HEK293 (cell line): ENCODE measurements around the gene TSPOAP1.

ENCODE experiments used
- CTCF ChIA-PET: fragments of 350-600 bp; formaldehyde crosslinking; extraction: SDS; loops from one replicate; lab custom pipeline; 2021; ENCODE audit warnings: antibody characterized with exemption; lab: Yijun Ruan, JAX
- POLR2A ChIA-PET: fragments of 300-600 bp; formaldehyde crosslinking; extraction: SDS; loops from one replicate; lab custom pipeline; 2020; ENCODE audit warnings: antibody characterized with exemption, inconsistent platforms; lab: Yijun Ruan, JAX
- H3K27ac ChIP-seq: fragments of 200-500 bp; sonication (Bioruptor generic); 2 replicates; pipeline ENCODE4 v1.5.1; 2014; ENCODE audit warnings: low read depth, low read length, control low read depth, inconsistent platforms; ENCODE audit errors: extremely low read depth
- H3K36me3 ChIP-seq, 2 experiments: fragments of 200-500 bp in 1 of 2; sonication (Bioruptor generic) in 1 of 2; 1 replicate in 1 of 2; 2 replicates in 1 of 2; pipeline ENCODE4 v1.5.1; 2014 to 2017; ENCODE audit warnings: inconsistent platforms in 2 of 2, low read length in 2 of 2; ENCODE audit not compliant: control insufficient read depth in 2 of 2, insufficient read depth in 1 of 2
- H3K4me1 ChIP-seq: fragments of 200-500 bp; sonication (Bioruptor generic); 2 replicates; pipeline ENCODE4 v1.5.1; 2014; ENCODE audit warnings: mild to moderate bottlenecking, low read length, inconsistent platforms; ENCODE audit not compliant: control insufficient read depth, insufficient read depth
- H3K4me3 ChIP-seq: 2 replicates; pipeline ENCODE4 v1.5.1; 2011; ENCODE audit warnings: low read depth, mild to moderate bottlenecking, control low read depth, low read length, moderate library complexity
- H3K9me3 ChIP-seq: fragments of 200-500 bp; sonication (Bioruptor generic); 2 replicates; pipeline ENCODE4 v1.5.1; 2014; ENCODE audit warnings: low read depth, low read length, inconsistent platforms; ENCODE audit not compliant: control insufficient read depth, insufficient read depth
- BCL11A ChIP-seq: fragments of 450-650 bp; formaldehyde crosslinking; IDR thresholded peaks from 2 replicates; pipeline ENCODE4 v1.5.1; 2016; ENCODE audit warnings: low read depth, missing biosample characterization, missing genetic modification characterization
- EGR2 ChIP-seq: fragments of 450-650 bp; formaldehyde crosslinking; IDR thresholded peaks from 2 replicates; pipeline ENCODE4 v1.5.1; 2016; ENCODE audit warnings: low read depth, missing biosample characterization, missing genetic modification characterization
- MEIS1 ChIP-seq: sonication (generic); formaldehyde crosslinking; IDR thresholded peaks from 2 replicates; pipeline ENCODE4 v1.8.1; 2022; ENCODE audit warnings: missing genetic modification reagents, mild to moderate bottlenecking, borderline replicate concordance
- SP3 ChIP-seq: fragments of 450-650 bp; formaldehyde crosslinking; IDR thresholded peaks from 2 replicates; pipeline ENCODE4 v1.5.1; 2016; ENCODE audit warnings: missing biosample characterization, missing genetic modification characterization
- ZFP3 ChIP-seq: fragments of 450-650 bp; formaldehyde crosslinking; IDR thresholded peaks from 2 replicates; pipeline ENCODE4 v1.5.1; 2016; ENCODE audit warnings: low read depth, missing biosample characterization, missing genetic modification characterization
- ZFP41 ChIP-seq: fragments of 450-650 bp; formaldehyde crosslinking; IDR thresholded peaks from 2 replicates; pipeline ENCODE4 v1.5.1; 2016; ENCODE audit warnings: missing biosample characterization, missing genetic modification characterization, borderline replicate concordance
- ZNF133 ChIP-seq: fragments of 450-650 bp; formaldehyde crosslinking; IDR thresholded peaks from 2 replicates; pipeline ENCODE4 v1.5.1; 2016; ENCODE audit warnings: missing biosample characterization, missing genetic modification characterization
- ZNF146 ChIP-seq: fragments of 450-650 bp; formaldehyde crosslinking; IDR thresholded peaks from 2 replicates; pipeline ENCODE4 v1.5.1; 2016; ENCODE audit warnings: missing biosample characterization, missing genetic modification characterization
- ZNF16 ChIP-seq: fragments of 450-650 bp; formaldehyde crosslinking; IDR thresholded peaks from 2 replicates; pipeline ENCODE4 v1.5.1; 2016; ENCODE audit warnings: low read depth, missing biosample characterization, missing genetic modification characterization
- ZNF184 ChIP-seq: fragments of 450-650 bp; IDR thresholded peaks from 2 replicates; pipeline ENCODE4 v1.5.1; 2018; ENCODE audit warnings: missing biosample characterization, mild to moderate bottlenecking, missing genetic modification characterization
- ZNF211 ChIP-seq: fragments of 450-650 bp; formaldehyde crosslinking; IDR thresholded peaks from 2 replicates; pipeline ENCODE4 v1.5.1; 2016; ENCODE audit warnings: low read depth, missing biosample characterization, missing genetic modification characterization
- ZNF416 ChIP-seq: fragments of 450-650 bp; formaldehyde crosslinking; IDR thresholded peaks from 2 replicates; pipeline ENCODE4 v1.5.1; 2016; ENCODE audit warnings: missing biosample characterization, missing genetic modification characterization
- ZNF521 ChIP-seq: fragments of 450-650 bp; formaldehyde crosslinking; IDR thresholded peaks from 2 replicates; pipeline ENCODE4 v1.5.1; 2017; ENCODE audit warnings: missing biosample characterization, mild to moderate bottlenecking, missing genetic modification characterization
- ZNF585B ChIP-seq: fragments of 450-650 bp; formaldehyde crosslinking; IDR thresholded peaks from 2 replicates; pipeline ENCODE4 v1.5.1; 2016; ENCODE audit warnings: missing biosample characterization, missing genetic modification characterization
- ZNF610 ChIP-seq: fragments of 450-650 bp; formaldehyde crosslinking; IDR thresholded peaks from 2 replicates; pipeline ENCODE4 v1.5.1; 2016; ENCODE audit warnings: missing biosample characterization, missing genetic modification characterization, borderline replicate concordance
- ZNF707 ChIP-seq: fragments of 450-650 bp; formaldehyde crosslinking; IDR thresholded peaks from 2 replicates; pipeline ENCODE4 v1.5.1; 2016; ENCODE audit warnings: missing biosample characterization, missing genetic modification characterization
- TF ChIP-seq, protein P1 (sequence below): fragments of 450-650 bp; formaldehyde crosslinking; IDR thresholded peaks from 2 replicates; pipeline ENCODE4 v1.5.1; 2016; ENCODE audit warnings: missing biosample characterization, missing genetic modification characterization
- TF ChIP-seq, protein P2 (sequence below): fragments of 450-650 bp; formaldehyde crosslinking; IDR thresholded peaks from 2 replicates; pipeline ENCODE4 v1.5.1; 2017; ENCODE audit warnings: missing biosample characterization, missing genetic modification characterization
- TF ChIP-seq, protein P3 (sequence below): fragments of 450-650 bp; formaldehyde crosslinking; conservative IDR thresholded peaks from 2 replicates; pipeline ENCODE4 v1.5.1; 2016; ENCODE audit warnings: low read depth, missing biosample characterization, missing genetic modification characterization
- TF ChIP-seq, protein P4 (sequence below): IDR thresholded peaks from 2 replicates; pipeline ENCODE4 v1.6.1; 2011; ENCODE audit warnings: mild to moderate bottlenecking, low read depth, low read length, borderline replicate concordance
- TF ChIP-seq, protein P5 (sequence below): fragments of 450-650 bp; formaldehyde crosslinking; IDR thresholded peaks from 2 replicates; pipeline ENCODE4 v1.5.1; 2016; ENCODE audit warnings: missing biosample characterization, missing genetic modification characterization

Gene TSPOAP1

DNA sequence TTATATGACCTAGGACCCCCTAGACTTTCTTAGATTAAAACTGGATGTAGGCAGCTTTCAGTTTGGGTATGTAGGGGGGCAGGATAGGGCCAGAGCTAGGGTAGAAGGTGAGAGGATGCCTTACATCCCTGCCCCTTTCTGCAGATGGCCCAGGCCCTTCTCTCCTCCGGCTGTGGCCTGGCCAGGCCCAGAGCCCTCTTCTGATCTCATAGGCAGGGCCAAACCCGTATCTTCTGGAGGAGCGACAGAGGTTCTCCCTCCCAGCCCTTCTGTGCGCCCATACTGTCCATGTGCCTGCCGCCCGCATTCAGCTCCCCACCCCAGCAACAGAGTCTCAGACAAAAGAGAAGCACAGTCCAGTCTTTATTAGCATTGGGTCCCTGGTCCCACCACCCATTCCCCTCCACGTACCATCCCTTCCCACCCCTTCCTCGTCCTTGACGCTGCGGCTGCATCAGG is 2.0 kb upstream of the TSPOAP1 start:
- no peak overlapping the region for H3K27ac ChIP-seq
- ChIA-PET CTCF (interaction anchor here (0.6 kb wide), 1 partner anchor 21 kb away, joined by 3 read pairs; the partner anchor contains the start of gene SUPT4H1), POLR2A (no interaction called here)
- H3K4me3 ChIP-seq: no peak overlapping the region
- no peak for TF ChIP-seq ZNF16 (tag by site-specific recombination)
- TF ChIP-seq, protein P1, sequence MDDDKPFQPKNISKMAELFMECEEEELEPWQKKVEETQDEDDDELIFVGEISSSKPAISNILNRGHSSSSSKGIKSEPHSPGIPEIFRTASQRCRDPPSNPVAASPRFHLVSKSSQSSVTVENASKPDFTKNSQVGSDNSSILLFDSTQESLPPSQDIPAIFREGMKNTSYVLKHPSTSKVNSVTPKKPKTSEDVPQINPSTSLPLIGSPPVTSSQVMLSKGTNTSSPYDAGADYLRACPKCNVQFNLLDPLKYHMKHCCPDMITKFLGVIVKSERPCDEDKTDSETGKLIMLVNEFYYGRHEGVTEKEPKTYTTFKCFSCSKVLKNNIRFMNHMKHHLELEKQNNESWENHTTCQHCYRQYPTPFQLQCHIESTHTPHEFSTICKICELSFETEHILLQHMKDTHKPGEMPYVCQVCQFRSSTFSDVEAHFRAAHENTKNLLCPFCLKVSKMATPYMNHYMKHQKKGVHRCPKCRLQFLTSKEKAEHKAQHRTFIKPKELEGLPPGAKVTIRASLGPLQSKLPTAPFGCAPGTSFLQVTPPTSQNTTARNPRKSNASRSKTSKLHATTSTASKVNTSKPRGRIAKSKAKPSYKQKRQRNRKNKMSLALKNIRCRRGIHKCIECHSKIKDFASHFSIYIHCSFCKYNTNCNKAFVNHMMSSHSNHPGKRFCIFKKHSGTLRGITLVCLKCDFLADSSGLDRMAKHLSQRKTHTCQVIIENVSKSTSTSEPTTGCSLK (tag by site-specific recombination): no peak
- TF ChIP-seq ZNF585B (tag by site-specific recombination): no peak
- no peak for TF ChIP-seq BCL11A (tag by site-specific recombination)
- no peak for TF ChIP-seq ZNF146 (tag by site-specific recombination)
- TF ChIP-seq ZNF521 (tag by site-specific recombination): no peak
- TF ChIP-seq, protein P2, sequence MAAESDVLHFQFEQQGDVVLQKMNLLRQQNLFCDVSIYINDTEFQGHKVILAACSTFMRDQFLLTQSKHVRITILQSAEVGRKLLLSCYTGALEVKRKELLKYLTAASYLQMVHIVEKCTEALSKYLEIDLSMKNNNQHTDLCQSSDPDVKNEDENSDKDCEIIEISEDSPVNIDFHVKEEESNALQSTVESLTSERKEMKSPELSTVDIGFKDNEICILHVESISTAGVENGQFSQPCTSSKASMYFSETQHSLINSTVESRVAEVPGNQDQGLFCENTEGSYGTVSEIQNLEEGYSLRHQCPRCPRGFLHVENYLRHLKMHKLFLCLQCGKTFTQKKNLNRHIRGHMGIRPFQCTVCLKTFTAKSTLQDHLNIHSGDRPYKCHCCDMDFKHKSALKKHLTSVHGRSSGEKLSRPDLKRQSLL (tag by site-specific recombination): no peak
- TF ChIP-seq ZNF610 (tag by site-specific recombination): no peak
- TF ChIP-seq SP3 (tag by site-specific recombination): no peak
- TF ChIP-seq ZNF707 (tag by site-specific recombination): no peak
- TF ChIP-seq MEIS1 (CRISPR knock-in tag): no peak
- no peak for TF ChIP-seq ZNF184 (tag by site-specific recombination)
- TF ChIP-seq ZNF416: no peak
- no peak for TF ChIP-seq ZFP41
- TF ChIP-seq ZNF133 (tag by site-specific recombination): no peak
- TF ChIP-seq ZNF211 (tag by site-specific recombination): no peak
- TF ChIP-seq EGR2 (tag by site-specific recombination): no peak
- no peak for TF ChIP-seq ZFP3 (tag by site-specific recombination)
- TF ChIP-seq, protein P3, sequence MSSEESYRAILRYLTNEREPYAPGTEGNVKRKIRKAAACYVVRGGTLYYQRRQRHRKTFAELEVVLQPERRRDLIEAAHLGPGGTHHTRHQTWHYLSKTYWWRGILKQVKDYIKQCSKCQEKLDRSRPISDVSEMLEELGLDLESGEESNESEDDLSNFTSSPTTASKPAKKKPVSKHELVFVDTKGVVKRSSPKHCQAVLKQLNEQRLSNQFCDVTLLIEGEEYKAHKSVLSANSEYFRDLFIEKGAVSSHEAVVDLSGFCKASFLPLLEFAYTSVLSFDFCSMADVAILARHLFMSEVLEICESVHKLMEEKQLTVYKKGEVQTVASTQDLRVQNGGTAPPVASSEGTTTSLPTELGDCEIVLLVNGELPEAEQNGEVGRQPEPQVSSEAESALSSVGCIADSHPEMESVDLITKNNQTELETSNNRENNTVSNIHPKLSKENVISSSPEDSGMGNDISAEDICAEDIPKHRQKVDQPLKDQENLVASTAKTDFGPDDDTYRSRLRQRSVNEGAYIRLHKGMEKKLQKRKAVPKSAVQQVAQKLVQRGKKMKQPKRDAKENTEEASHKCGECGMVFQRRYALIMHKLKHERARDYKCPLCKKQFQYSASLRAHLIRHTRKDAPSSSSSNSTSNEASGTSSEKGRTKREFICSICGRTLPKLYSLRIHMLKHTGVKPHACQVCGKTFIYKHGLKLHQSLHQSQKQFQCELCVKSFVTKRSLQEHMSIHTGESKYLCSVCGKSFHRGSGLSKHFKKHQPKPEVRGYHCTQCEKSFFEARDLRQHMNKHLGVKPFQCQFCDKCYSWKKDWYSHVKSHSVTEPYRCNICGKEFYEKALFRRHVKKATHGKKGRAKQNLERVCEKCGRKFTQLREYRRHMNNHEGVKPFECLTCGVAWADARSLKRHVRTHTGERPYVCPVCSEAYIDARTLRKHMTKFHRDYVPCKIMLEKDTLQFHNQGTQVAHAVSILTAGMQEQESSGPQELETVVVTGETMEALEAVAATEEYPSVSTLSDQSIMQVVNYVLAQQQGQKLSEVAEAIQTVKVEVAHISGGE: no peak
- H3K9me3 ChIP-seq: no peaks in the 10 kb centered on the region
- H3K36me3 ChIP-seq: no peaks in the 10 kb centered on the region
- no peaks in the 10 kb centered on the region for H3K4me1 ChIP-seq

DNA sequence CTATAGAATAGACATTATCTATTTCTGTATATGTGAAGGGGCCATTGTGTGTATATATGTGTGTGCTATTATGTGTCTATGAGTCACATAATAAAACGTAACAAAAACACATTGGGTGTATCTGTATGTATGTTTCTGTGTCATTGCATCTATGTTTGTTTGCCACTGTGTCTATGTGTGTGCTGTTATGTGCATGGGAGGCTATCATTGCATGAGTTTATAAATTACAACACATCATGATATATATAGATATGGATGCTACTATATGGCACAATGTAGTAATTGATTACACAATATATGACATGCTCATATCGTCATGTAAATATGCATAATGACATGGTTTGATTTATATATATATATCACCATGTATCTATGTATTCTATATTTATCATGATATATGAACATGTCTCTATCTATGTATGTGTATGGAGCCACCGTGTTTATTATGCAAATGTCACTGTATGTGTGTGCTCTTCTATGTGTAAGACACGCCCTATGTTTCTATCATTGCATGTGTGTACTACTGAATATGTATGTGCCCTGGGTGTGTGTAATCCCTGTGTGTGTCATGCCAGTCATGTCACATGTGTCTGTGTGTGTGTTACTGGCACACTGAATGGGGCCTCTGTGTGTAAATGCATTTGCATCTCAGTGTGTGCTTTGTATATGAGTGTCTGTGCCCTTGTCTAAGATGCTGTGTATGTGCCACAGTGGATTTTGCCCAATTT is 1.4 kb upstream of the TSPOAP1 start:
- Histone ChIP-seq H3K27ac (no peak overlapping the region), H3K4me1 (no peaks in the 10 kb centered on the region), H3K36me3 (no peaks in the 10 kb centered on the region), H3K9me3 (no peaks in the 10 kb centered on the region), H3K4me3 (no peak overlapping the region)
- ChIA-PET POLR2A (no interaction called here), CTCF (interaction anchor here (0.6 kb wide), 1 partner anchor 22 kb away, joined by 3 read pairs; the partner anchor contains the start of gene SUPT4H1)
- TF ChIP-seq, protein P4, sequence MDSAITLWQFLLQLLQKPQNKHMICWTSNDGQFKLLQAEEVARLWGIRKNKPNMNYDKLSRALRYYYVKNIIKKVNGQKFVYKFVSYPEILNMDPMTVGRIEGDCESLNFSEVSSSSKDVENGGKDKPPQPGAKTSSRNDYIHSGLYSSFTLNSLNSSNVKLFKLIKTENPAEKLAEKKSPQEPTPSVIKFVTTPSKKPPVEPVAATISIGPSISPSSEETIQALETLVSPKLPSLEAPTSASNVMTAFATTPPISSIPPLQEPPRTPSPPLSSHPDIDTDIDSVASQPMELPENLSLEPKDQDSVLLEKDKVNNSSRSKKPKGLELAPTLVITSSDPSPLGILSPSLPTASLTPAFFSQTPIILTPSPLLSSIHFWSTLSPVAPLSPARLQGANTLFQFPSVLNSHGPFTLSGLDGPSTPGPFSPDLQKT: no peak
- TF ChIP-seq, protein P5, sequence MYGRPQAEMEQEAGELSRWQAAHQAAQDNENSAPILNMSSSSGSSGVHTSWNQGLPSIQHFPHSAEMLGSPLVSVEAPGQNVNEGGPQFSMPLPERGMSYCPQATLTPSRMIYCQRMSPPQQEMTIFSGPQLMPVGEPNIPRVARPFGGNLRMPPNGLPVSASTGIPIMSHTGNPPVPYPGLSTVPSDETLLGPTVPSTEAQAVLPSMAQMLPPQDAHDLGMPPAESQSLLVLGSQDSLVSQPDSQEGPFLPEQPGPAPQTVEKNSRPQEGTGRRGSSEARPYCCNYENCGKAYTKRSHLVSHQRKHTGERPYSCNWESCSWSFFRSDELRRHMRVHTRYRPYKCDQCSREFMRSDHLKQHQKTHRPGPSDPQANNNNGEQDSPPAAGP (tag by site-specific recombination): no peak
